Measurements from ENCODE around the gene RAB11FIP2. TPM values are rescaled to one million over a fixed set of nuclear protein-coding genes. Genes with fewer than 3 reads are reported as not detected.

The RAB11FIP2 gene
- total RNA-seq, 1 donor from 2014 or later, result 4.9 TPM

DNA sequence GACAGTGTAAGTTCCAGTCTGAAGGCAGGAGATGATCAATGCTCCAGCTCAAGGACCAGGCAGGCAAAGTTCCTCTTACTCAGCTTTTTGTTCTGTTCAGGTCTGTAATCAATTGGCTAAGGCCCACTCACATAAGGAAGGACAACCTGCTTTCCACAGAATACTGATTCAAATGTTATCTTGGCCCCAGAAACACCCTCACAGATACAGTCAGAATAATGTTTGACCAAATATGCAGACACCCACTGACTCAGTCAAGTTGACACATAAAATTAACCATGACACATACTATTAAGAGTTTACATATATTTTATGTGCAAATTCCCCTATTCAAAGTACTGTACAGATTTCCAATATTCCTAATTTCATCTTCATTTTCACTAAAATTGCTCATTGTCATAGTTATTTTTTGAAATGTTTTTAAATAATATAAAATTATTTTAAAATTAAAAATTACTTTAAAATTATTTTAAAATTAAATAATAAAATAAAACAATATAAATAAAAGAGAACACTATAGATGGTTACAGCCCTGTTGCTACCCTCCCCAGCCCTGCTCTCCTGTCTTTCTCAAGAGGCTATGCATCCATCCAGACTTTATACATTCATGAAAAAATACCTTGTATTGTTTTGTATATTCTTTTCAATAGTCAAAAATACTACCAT, 59.4 kb downstream of the RAB11FIP2 start:
- DNase-seq (ENCODE audit: low read depth in 2 of 2), result no peak

DNA sequence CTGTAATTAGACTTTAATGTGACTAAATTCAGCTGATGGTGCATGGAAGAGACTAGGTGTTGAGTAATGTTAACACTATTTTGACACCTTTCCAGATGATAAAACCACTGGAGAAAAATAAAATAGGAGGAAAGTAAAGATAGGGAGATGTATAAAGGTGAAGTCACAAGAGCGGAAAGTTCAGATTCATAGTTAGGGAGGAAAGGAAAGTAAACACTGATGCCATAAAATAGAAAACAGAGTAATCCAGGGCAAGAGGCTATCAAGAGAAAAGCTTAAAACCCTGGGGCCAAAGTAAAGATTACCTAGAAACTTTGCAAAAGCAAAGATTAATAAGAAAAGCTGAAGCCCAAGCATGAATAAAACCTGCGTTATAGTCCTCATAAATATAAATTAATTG, 62.8 kb downstream of the RAB11FIP2 start:
- no peak for DNase-seq (ENCODE audit: low read depth in 2 of 2)

DNA sequence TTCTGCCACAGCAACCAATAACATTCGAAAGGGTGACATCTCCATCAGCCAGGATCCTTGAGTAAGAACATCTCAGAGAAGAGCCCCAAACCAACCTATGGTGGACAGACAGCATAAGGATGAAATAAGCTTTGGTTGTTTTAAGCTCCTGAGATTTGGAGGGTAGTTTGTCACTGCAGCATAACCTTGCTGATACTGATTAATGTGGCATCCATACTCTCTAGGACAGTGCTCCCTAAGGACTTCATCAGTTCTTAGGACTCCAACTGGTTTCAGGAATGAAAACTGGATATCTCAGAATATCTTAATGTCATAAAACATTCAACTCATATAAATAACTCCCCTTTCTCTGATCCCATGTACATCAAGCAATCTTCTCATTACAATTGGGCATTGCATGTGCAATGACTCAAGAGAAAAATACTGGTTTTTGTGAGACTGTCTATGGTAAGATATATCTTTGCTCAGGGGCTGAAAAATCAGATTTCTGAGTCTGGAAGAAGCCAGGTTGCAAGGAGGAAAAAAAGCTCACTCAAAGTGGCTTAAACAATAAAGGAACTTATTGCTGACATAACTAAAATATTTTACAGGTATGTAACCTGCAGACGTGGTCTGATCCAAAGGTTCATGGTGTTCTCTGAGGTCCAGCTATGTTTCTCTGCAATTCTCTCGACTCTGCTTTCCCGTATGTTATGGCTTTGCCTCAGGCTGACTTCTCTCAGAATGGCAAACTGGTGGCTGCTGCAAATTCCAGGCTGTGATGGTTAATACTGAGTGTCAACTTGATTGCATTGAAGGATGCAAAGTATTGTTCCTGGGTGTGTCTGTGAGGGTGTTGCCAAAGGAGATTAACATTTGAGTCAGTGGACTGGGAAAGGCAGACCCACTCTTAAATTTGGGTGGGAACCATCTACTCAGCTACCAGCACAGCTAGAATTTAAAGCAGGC, 65.7 kb downstream of the RAB11FIP2 start:
- no peak for DNase-seq (ENCODE audit: low read depth in 2 of 2)

DNA sequence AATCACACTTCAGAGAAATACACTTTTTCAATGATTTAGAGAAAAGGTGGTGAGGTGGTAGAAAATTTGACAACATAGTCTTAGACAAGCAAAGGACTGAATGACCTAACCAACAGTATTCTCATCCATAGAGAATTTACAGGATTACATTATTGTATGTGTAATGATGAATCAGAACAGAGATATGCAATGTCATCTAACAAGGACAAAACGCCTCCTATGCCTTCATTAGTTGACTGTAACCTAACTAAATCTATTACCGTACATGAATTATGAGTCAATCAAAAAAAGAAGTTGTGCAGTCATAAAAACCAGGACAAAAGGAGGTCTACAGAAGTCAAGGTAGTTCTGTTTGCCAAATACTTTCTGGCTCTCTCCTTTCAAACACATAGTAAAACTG, 66.5 kb downstream of the RAB11FIP2 start:
- DNase-seq (ENCODE audit: low read depth in 2 of 2), result no peak

DNA sequence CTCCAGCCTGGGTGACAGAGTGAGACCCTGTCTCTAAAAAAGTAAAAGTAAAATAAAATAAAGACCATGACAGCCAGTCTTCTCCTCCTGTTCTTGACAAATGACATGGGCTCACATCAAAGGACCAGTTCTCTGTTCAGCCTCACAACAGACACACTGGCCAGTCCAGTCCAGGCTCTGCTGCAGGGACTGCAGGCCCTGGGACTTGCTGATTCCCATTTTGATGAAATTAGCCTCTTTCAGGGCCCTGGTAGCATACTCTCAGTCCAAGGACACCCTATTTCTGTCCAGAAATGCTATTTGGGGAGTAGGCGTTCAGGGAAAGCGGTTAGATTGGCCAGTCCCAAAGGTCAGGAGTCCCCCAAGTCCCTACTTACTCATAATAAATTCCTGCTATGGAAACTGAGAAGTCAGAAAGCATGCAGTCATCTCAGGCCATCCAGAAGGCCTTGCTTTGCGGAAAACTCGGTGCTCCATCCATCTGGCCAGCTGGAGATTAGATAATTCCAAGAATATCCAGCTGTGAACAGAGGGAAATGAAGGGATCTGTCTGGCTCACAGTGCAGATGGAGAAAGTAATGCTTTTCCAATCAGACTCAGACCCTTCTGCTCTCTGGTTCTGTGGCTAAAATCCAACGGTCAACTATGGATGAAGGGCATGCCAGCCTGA, 74.4 kb downstream of the RAB11FIP2 start:
- DNase-seq (ENCODE audit: low read depth in 2 of 2), result no peak

DNA sequence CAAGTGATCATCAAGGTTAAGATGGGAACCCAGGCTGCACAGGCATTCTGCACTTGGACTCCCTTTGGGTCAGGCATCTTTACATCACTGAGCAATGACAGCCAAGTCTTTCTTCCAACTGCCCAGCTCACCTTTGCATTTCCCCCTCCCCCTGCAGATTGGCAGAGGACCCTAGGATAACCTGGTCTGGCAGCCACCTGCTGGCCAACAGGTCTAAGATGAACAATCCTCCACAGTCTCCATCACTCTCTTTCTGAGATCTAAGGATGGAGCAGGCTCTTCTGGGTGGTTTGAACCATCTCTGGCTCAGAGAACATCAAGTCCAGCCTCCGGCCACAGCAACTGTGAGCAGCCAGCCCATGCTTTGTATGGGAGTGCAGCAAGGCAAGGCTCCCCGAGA, 75.8 kb downstream of the RAB11FIP2 start:
- DNase-seq (ENCODE audit: low read depth in 2 of 2), result no peak

DNA sequence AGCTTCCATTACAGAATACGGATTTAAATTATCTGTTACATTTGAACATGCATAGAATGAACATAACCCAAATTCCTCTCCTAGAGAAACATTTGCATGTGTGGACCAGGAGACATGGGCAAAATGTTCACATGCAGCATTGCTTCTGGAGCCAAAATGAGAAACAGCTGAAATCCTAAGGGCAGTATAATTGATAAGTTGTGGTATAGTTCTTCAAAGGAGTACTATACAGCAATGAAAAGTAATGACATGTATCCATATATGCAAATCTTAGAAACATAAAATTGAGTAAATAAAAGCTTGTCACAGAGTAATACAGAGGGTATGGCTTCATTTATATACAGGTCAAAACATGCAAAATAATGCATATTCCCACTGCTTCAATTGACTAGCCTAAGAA, 77.1 kb downstream of the RAB11FIP2 start:
- no peak for DNase-seq (ENCODE audit: low read depth in 2 of 2)

DNA sequence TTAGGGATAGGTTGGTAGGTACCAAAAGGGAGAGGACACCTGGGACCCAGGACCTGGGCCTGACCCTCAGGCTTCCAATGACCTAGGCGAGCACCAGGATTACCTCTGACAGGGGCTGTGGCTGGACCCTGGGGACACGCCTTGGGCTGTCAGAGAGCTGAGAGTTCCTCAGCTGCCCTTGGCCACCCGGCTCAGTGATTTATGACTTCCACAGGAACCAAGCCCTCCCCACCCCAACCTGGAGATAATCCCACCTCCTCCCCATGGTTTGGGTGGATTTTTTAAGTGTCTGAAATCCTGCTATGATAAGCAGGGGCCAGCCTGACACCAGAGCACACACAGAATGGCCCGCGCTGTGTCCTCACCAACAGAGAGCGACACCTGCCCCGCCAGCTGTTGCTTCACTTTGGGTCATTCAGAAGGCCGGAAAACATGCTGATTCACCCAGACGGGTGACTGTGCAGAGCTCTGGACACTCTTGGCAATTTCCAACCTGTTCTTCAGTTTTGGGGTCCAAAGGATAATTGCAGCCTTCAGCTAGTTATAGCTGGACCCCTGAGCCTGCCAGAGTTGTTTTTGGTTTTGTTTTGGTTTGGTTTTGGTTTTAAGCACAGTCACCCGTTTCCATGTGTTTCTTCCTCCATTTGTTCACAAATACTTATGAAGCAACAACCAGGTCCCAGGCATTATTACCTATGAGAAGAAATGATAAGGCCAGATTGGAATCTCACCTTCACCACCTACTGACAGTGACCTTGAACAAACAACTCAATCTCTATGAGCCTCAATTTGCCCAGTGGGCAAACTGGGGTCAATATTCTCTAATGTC, 78.2 kb downstream of the RAB11FIP2 start:
- no peak for DNase-seq (ENCODE audit: low read depth in 2 of 2)

DNA sequence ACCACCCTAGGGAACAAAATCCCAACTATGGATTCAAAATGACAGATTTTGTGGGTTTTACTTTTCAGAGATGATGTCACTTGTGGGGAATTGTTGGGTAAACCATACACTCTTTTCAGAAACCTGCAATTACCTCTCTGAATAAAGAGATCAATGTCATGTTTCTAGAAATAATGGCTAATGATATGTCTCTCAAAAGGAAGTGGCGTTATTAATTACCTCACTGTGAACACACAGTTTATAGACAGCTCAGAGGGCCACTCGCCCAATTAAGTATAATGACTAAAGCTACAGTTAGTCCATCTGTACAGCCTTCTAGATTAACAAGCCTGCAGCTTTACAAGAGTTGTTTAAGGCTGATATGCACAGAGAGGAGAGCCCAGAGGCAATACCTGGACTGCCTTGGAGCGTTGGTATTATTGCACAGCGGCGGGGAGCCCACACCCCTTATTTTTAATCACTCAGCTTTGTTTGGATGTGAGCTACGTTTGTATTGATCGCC, 79.5 kb downstream of the RAB11FIP2 start:
- DNase-seq (ENCODE audit: low read depth in 2 of 2), result no peak

DNA sequence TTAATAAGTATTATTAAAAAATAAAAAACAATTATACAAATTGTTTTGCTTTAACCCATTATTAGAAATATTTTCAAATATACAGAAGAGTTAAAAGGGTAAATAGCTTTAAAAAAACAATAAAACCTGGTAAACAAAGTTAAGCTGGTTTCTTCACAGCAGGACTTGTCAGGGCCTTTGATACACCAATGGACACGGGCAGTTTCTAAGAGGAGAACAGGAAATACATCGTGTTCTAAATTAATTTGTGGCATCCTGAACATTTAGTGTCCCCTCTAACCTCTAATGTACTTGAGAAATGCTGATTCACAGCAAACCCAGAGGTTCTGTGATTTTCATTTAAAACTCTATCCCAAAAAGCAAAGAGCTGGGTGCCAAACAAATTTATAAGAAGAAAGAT, 80.8 kb downstream of the RAB11FIP2 start:
- DNase-seq (ENCODE audit: low read depth in 2 of 2), result no peak

DNA sequence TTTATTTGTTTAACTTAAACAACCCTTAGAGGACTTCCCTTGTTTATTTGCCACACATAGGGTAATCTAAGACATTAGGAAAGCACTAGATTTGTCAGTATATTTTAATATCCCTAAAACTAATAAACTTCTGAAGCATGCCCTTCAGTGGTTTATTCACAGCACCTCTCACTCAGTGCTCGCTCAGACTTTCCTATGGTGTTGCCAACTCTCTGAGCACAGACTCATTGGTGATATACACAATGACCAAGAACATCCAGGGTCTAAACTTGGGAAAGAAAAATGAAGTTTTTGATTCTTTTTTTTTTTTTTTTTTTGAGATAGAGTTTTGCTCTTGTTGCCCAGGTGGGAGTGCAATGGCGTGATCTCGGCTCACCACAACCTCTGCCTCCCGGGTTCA, 82.2 kb downstream of the RAB11FIP2 start:
- no peak for DNase-seq (ENCODE audit: low read depth in 2 of 2)

DNA sequence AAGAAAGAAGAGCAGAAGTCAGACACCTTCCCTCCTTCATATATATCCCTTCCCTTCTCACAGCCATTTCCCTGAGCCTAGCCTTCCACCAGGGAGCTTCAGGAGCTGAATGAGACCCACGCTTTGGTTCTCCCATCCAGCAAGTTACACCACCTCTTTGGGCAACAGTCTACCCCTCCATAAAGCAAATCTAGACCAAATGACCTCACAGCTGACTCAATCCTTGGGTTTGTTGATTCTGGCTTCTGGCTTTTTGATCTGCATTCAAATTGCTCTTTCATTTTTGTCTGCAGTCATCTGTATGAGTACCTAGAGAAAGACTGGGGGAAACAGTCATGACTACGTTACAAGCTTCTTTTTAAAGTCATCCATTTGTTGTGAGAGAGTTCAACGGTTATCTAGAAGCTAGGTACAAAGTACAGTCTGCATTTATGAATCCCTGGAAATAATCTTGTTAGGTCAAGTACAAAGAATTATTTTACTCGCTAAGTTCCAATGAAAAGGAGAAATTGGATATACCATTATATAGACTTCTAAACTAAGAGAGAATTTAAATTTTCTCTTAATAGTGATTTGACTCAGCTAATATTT, 86.3 kb downstream of the RAB11FIP2 start:
- no peak for DNase-seq (ENCODE audit: low read depth in 2 of 2)

DNA sequence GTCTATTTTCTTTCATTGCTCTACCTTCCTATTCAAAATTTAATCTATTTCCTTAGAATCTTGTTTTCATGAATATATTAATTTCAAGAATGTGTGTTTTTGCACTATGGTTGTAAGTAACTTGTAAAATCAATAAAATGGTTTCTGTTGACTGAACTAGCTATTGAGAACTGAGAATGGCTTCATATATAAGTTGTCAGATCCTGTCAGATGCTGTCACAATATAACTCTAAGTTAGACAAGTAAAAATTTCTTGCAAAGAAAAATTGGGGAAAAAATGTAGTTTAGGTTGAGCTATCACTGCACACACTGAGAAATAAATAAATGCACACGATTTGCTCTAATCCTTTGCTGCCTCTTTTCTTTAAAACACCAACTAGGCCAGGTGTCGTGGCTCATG, 89.8 kb downstream of the RAB11FIP2 start:
- no peak for DNase-seq (ENCODE audit: low read depth in 2 of 2)

DNA sequence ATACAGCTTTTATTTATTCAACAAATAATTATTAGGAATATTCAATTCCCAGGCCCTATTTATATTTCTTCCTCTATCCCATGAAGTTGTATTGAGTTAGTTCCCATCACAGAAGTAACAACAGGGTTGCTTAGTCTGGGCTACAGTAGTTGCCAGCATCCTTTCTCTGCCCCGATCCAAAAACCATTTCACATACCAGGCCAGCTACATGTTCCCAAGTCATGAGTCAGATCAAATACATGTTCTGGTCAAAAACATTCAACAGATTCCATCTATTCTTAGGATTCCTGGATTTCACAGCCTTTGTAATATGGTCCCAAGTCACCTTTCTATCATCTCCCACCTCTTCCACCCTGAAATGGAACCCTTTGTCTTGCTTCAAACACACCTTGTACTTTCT, 91.6 kb downstream of the RAB11FIP2 start:
- DNase-seq (ENCODE audit: low read depth in 2 of 2), result no peak

Measured in dermis microvascular lymphatic vessel endothelial cell (primary cell).